ENCODE data around the gene AARSD1.

The AARSD1 gene

DNA sequence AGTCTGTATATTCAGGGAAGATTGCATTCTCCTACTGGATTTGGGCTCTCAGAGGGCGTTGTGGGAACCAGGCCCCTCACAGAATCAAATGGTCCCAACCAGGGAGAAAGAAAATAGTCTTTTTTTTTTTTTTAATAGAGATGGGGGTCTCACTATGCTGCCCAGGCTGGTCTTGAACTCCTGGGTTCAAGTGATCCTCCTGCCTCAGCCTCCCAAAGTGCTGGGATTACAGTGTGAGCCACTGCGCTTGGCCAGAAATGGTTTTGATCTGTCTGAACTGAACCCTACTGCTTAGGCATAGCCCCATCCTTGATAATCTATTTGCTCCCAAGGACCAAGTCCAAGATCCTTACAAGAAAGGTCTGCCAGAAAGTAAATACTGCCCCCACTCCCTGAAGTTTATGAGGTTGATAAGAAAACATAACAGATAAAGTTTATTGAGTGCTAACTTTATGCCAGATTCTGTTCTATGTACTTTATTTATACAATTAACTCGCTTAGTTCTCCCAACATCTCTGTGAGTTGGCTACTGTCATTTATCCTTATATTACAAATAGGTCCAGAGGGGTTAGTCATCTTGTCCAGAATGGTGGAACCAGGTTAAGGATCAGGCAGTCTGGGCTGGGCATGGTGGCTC, 50.2 kb downstream of the AARSD1 start:
- DNase-seq: no peak

GRCh38 chr17:42913522-42913921, 50.7 kb downstream of the AARSD1 start:
- Mint-ChIP-seq H3K9me3 (no peaks in the 10 kb centered on the region), H3K4me3 (no peak overlapping the region), H3K27ac (peak overlapping the region; percentile 20), H3K27me3 (ENCODE audit: low read depth, poor library complexity) (peaks cover 41% of the 10 kb centered on the region), H3K4me1 (peaks cover 8% of the 10 kb centered on the region), H3K36me3 (ENCODE audit: low read depth) (no peaks in the 10 kb centered on the region)
- TF ChIP-seq, protein P1, sequence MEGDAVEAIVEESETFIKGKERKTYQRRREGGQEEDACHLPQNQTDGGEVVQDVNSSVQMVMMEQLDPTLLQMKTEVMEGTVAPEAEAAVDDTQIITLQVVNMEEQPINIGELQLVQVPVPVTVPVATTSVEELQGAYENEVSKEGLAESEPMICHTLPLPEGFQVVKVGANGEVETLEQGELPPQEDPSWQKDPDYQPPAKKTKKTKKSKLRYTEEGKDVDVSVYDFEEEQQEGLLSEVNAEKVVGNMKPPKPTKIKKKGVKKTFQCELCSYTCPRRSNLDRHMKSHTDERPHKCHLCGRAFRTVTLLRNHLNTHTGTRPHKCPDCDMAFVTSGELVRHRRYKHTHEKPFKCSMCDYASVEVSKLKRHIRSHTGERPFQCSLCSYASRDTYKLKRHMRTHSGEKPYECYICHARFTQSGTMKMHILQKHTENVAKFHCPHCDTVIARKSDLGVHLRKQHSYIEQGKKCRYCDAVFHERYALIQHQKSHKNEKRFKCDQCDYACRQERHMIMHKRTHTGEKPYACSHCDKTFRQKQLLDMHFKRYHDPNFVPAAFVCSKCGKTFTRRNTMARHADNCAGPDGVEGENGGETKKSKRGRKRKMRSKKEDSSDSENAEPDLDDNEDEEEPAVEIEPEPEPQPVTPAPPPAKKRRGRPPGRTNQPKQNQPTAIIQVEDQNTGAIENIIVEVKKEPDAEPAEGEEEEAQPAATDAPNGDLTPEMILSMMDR (IDR thresholded peaks at IDR 0.05): no peak
- DNase-seq: no peak

More for the DNA sequence above, 50.2 kb downstream of the AARSD1 start:
- H3K4me3 Mint-ChIP-seq: no peak overlapping the region
- TF ChIP-seq, protein P1 (IDR thresholded peaks at IDR 0.05): no peak
- peaks cover 39% of the 10 kb centered on the region for H3K27me3 Mint-ChIP-seq (ENCODE audit: low read depth, poor library complexity)
- peaks cover 13% of the 10 kb centered on the region for H3K4me1 Mint-ChIP-seq
- no peaks in the 10 kb centered on the region for H3K36me3 Mint-ChIP-seq (ENCODE audit: low read depth)
- no peaks in the 10 kb centered on the region for H3K9me3 Mint-ChIP-seq
- no peak overlapping the region for H3K27ac Mint-ChIP-seq

- Mint-ChIP-seq H3K27ac (no peak overlapping the region), H3K27me3 (ENCODE audit: low read depth, poor library complexity) (peaks cover 71% of the 10 kb centered on the region), H3K9me3 (no peaks in the 10 kb centered on the region), H3K36me3 (ENCODE audit: low read depth) (no peaks in the 10 kb centered on the region), H3K4me3 (no peak overlapping the region), H3K4me1 (peaks cover 8% of the 10 kb centered on the region)
- TF ChIP-seq, protein P1 (IDR thresholded peaks at IDR 0.05): no peak
- no peak for DNase-seq
Observed at GRCh38 chr17:42908872-42909700, 55.2 kb downstream of the AARSD1 start.

DNA sequence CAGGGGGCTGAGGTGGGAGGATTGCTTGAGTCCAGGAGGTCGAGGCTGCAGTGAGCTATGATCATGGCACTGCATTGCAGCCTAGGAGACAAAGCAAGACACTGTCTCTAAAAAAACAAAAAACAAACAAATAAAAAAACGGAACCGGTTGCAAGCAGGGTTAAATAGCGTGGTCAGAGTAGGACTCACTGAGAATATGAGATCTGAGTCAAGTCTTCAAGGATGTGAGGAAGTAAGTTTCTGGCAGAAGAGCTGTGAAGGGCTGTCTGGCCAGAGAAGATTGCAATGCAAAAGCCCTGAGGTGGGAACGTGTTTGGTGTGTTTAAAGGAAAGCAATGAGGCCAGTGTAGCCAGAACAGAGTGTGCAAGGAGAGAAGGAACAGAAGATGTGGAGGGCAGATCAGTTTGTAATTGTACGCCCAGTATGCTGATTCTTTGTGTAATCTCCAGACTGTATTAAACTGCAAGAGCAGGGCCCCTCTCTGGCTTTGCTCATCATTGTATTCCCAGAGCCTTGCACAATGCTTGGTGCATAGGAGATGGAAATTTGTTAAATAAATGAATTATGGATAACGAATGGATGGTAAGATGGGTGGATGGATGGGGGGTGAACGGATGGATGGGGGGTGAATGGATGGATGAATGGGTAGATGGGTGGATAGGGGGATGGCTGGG, 57.3 kb downstream of the AARSD1 start:
- no peaks in the 10 kb centered on the region for H3K4me1 Mint-ChIP-seq
- TF ChIP-seq, protein P1 (IDR thresholded peaks at IDR 0.05): no peak
- DNase-seq: no peak
- H3K27ac Mint-ChIP-seq: no peak overlapping the region
- no peak overlapping the region for H3K4me3 Mint-ChIP-seq
- H3K36me3 Mint-ChIP-seq (ENCODE audit: low read depth): no peaks in the 10 kb centered on the region
- H3K9me3 Mint-ChIP-seq: no peaks in the 10 kb centered on the region
- H3K27me3 Mint-ChIP-seq (ENCODE audit: low read depth, poor library complexity): peaks cover 70% of the 10 kb centered on the region

- H3K4me3 Mint-ChIP-seq: no peak overlapping the region
- H3K27ac Mint-ChIP-seq: no peak overlapping the region
- H3K36me3 Mint-ChIP-seq (ENCODE audit: low read depth): no peaks in the 10 kb centered on the region
- H3K4me1 Mint-ChIP-seq: no peaks in the 10 kb centered on the region
- no peak for DNase-seq
- TF ChIP-seq, protein P1 (IDR thresholded peaks at IDR 0.05): no peak
- H3K27me3 Mint-ChIP-seq (ENCODE audit: low read depth, poor library complexity): peaks cover 57% of the 10 kb centered on the region
- H3K9me3 Mint-ChIP-seq: no peaks in the 10 kb centered on the region
Observed at GRCh38 chr17:42904110-42904469, 60.2 kb downstream of the AARSD1 start.

Data from nephron progenitor cell (in vitro differentiated cells).